Stimulated activated CD8-positive, alpha-beta memory T cell treated with anti-CD3 and anti-CD28 coated beads, Interleukin-4, amount 100 ng/mL, for 24 hours (primary cell): ENCODE results near the gene HRC.

Experiments
- DNase-seq: peaks from one replicate; pipeline ENCODE4 v3.0.0-alpha.2; 2020; ENCODE audit warnings: low read depth

The HRC gene

DNA sequence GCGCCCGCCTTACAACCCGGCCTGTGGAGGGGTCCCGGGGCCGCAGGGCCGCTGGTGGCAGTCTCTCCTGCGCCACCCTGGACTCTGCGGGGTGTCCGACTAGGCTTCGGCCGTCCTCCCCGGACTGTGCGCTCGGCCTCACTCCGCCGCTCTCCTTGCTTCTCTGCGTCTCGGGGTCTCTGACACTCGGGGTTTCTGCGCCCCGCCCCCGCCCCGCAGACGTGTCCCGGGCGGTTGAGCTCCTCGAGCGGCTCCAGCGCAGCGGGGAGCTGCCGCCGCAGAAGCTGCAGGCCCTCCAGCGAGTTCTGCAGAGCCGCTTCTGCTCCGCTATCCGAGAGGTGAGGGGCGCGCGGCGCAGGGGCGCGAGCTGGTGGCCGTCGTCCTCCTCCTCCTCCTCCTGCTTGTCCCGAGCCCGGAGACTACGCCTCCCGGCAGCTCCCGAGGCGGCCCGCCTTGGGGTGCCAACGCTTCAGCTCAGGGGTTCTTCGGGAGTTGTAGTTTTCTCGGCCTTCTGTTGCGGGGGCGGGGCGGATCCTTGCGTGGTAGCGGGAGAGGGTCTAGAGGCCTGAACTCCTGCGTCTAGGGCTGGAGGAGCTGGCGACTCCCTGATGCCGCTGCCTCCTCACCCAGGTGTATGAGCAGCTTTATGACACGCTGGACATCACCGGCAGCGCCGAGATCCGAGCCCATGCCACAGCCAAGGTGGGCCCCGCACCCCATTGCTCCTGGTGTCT is 40.4 kb downstream of the HRC start:
- peak; percentile 24 for DNase-seq

DNA sequence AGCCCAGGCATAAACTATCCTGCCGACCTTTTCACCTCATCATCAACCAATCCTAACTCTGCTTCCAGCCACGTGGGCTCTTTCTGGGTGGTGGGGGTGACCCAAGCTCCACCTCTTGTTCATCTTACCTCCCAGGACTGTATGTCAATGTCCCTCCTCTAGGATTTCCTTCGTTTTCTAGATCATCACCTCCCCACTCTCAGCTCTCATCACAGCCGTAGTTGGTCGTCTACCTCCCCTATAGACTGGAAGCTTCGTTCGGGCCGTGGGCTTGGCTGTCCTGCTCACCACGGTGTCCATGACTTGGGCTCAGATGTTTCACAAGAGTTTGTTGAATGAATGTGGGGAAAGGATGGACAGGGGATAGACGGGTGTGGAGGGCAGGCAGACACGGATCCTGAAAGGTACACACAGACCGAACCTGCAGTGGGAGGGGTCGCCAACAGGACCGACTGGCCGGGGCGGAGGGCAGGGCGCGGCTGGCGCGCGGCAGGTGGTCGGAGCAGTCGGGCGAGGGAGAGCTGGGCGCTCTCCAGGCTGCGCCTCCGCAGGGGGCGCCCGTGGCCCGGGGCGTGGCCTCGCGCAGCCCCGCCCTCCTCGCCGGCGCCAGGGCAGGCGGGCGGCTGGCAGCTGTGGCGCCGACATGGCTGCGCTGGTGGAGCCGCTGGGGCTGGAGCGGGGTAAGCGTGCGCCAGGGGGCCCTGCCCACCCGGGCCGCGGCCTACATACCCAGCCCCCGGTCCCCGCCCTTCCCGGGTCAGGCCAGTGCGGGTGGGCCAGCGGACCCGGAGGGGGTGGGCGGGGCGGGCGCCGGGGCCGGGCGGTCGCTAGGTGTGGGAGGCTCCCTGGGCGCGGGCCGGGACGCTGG is 41.2 kb downstream of the HRC start, which contains the start of gene LIN7B:
TSS of gene LIN7B (plus strand) at position 609 of the 868 bp plus-strand sequence. CDS start at position 644, 35 bp downstream.
- peak; percentile 61 for DNase-seq

DNA sequence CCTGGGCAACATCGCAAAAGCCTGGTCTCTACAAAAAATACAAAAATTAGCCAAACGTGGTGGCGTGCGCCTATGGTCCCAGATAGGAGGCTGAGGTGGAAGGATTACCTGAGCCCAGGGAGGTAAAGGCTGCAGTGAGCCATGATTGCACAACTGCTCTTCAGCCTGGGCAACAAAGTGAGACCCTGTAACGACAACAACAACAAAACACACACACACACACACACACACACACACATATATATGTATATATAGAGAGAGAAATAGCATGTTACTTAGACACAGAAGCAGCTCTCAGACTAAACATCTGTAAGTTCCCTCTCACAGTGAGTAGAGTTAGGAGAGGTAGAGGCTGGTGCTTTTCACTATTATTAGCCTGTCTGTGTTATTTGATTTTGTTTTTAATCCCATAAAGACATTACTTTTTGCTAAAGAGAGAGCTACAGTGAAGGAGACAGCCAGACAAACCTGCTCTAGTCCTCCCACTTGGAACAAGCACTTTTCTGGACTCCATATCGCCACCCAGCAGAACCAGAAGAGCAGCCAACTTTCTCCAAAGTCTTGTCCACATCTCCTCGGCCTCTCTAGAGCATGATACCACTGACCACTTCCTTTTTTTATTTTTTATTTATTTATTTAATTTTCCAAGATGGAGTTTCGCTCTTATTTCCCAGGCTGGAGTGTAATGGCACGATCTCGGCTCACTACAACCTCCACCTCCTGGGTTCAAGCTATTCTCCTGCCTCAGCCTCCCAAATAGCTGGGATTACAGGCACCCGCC is 43.8 kb downstream of the HRC start:
- DNase-seq, result no peak

DNA sequence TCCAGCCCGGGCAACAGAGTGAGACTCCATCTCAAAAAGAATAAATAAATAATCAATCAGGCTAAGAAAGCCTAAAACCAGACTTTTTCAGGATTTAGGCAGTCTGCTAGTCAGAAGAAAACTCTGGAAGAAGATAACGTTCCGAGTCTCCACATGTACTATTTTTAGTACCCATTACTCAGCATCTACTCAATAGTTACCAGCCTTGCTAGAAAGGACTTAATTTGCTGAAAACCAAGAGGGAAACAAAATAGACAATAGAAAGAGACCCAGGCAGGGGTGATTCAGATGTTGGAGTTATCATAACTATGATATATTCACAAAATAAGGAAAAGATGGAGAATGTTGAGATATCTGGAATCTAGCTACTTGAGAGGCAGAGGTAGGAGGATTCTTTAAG is 44.6 kb downstream of the HRC start:
- no peak for DNase-seq

DNA sequence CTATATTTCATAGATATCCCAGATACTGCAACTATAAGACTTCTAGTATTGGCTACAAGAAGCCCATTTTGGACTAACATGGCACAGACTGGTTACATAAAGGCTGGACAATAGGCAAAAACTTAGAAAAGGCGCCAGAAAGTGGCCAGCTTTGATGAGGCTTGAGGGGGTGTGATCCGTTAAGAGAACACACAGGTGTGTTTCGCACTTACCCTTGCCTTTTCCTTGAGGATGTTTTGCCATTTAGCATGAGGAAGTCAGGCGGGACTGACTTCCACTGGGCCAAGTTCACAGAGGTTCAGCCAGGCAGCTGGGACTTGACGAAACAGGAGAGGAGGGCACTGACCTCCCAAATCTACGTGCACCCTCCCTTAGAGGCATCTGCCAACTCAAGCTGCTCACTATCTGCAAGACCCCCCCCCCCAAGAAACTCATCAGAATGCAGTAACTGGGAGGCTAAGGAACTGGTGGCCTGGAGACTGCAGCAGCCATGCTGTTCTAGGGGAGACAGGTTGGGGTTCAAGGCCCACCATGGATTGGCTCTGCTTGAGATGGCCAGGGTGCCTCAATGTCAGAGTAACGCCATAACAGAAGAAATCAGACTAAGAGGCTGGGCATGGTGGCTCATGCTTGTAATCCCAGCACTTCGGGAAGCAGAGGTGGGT is 45.5 kb downstream of the HRC start:
- DNase-seq, result no peak

DNA sequence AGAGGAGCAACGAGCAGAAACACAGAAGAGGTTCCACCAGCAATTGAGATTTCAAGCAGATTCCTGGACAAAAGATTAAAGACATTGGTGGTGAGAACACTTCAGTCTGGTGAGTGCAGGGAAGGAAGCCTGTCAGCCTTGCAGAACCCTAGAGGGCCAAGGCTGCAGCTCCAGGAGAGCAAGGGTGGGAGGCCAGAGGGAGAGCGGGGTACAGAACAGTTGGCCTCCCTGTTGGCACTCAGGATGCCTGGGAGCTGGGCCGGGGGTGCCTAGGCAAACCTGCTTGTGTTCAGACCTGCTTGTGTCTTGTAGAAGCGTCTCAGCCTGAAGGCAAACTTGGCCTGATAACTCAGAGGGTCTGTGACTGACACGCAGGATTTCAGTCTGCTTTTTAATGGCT is 46.1 kb downstream of the HRC start:
- DNase-seq, result no peak

DNA sequence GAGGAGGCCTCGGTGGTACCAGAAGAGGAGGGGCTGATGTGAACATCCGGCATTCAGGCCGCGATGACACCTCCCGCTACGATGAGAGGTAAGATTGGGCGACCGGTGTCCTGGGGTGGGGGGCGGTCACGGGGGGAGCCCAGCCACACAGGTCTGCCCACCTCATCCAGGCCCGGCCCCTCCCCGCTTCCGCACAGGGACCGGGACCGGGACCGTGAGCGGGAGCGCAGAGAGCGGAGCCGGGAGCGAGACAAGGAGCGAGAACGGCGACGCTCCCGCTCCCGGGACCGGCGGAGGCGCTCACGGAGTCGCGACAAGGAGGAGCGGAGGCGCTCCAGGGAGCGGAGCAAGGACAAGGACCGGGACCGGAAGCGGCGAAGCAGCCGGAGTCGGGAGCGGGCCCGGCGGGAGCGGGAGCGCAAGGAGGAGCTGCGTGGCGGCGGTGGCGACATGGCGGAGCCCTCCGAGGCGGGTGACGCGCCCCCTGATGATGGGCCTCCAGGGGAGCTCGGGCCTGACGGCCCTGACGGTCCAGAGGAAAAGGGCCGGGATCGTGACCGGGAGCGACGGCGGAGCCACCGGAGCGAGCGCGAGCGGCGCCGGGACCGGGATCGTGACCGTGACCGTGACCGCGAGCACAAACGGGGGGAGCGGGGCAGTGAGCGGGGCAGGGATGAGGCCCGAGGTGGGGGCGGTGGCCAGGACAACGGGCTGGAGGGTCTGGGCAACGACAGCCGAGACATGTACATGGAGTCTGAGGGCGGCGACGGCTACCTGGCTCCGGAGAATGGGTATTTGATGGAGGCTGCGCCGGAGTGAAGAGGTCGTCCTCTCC is 47.4 kb downstream of the HRC start:
- DNase-seq, result no peak

DNA sequence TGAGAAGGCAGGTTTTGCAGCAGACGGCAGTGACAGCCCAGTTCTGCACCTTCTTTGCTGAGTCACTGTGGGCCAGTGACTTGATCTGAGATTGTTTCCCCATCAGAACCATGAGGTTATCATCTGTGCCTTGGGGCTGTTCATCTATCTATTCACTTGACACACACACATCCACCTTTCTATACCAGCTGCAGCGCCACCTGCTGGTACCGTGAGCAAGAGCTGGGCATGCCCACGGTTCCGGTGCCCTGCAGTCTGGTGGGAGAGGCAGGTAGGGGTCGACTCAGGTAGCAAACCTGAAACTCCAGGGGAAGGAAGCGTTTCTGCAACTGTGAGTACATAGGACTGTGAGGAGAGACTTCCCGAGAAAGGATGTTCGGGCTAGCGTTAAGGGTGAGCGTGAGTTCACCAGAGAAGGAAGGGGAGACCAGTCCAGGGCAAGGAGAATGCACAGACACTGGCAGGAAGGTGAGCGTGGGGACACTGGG is 48.5 kb downstream of the HRC start:
- DNase-seq, result peak; percentile 44

DNA sequence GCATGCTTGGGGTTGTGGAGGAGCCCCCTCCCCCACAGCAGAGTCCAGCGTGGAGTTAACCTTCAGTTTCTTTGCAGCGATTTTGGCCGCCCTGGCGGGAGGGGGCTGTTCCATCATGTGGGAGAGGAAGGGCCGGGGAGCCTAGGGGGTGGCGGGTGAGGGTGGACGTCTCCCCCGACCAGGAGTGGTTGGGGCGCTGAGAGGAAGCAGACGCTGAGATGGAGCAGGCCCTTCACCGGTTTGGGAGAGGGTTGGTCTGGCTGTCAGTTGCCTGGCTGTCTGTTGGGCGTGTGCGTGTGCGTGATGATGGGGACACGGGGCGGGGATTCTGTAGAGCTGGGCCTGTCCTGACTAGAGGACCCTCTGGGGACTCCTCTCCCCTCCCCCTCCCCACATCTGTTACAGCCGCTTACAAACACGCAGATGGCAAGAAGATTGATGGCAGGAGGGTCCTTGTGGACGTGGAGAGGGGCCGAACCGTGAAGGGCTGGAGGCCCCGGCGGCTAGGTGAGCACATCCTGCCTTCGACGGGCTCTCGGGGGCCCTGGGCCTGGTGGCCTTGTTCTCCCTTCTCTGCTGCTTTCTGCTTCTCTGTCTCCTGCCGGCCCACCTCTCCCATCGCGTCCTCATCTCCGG is 50.8 kb downstream of the HRC start:
- DNase-seq, result no peak

DNA sequence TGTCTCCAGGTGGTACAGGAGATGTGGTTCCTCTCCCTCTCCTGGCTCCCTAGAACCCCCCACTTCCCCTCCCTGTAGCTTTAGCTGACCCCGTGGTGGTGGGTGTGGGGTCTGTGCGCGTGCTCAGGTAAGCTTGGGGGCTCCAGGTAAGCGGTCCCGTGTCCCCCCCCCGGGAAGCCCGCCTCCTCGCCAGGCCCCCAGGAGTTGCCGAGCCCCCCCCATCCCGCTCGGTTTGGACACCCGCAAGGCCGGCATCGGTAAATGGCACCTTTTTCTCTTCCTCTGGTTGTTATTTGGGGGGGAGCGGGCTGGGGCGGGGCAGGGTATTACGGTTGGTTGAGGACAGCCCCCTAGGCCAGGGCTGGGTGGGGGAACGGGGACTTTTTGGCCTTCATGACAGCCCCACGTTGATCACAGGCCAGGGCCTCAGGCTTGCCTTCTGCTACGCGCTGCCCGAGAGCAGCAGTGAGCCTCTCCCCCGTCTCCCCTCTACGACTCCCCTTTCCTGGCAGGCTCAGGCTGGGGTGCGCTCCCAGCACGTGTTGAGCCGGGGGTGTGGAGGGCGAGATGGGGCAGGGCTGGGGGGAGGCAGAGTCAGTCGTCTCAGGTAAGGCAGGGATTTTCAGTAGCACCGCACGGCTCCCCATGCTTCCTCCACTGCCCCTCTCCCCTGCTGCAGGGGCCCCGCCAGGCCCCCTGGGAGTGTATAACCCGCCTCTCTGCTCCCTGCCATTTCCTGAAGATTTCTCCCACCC is 51.7 kb downstream of the HRC start:
- DNase-seq, result no peak

DNA sequence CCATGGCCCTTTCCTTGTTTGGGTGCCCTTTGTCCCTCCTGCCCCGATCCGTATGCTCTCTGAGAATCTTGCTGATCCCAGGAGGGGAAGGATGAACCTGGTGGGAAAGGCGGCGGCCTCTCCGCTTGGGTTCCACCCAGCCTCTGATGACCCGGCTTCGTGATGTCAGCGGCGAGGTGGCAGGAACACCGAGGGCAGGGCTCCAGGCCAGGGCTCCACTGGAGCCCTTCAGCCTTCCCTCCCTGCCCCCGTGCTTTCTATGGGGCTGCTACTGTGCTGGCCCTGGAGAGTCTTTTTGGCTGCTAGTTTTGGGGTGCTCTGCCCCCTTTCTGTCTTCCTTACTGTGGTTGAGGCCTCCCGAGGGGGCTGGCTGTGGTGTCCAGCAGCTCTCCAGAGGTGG is 52.9 kb downstream of the HRC start:
- no peak for DNase-seq
